ENCODE measurements around the gene MDM4.
"Not testable (repeated sequence)": the region's sequence is repeated elsewhere in the genome, so short reads cannot be mapped to it uniquely, and the experiment has no call there.

The MDM4 gene

GRCh38 chr1:204560002-204560401, 43.8 kb downstream of the MDM4 start:
- FAIRE-seq: not testable (repeated sequence)

GRCh38 chr1:204560590-204561150, 44.5 kb downstream of the MDM4 start:
- no peak for FAIRE-seq
- peak; percentile 40 for DNase-seq (ENCODE audit: low spot score)

More at GRCh38 chr1:204560002-204560401, 43.8 kb downstream of the MDM4 start:
- not testable (repeated sequence) for DNase-seq (ENCODE audit: low spot score)

GRCh38 chr1:204562075-204562990, 46.1 kb downstream of the MDM4 start:
- no peak for FAIRE-seq
- DNase-seq (ENCODE audit: low spot score): no peak

GRCh38 chr1:204563307-204563706, 47.1 kb downstream of the MDM4 start:
- FAIRE-seq: no peak
- DNase-seq (ENCODE audit: low spot score): no peak

DNA sequence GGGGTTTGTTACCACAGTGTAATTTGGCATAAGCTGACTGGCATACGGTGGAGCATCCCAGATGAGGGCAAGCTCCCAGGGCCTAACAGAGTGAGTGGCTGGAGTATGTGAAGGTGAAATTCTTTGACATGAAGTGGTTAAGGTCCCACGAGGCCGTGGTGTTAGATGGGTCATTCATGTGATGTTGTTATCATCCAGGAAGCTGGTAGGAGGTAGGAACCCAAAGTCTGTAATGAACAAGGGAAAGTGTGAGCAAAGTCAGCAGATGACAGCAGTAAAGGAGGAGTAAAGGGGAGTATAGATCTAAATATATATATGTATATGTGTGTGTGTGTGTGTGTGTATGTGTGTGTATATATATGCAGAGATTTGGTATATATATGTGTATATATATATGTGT, 47.6 kb downstream of the MDM4 start:
- DNase-seq (ENCODE audit: low spot score): no peak

GRCh38 chr1:204564835-204565234, 48.6 kb downstream of the MDM4 start:
- FAIRE-seq (no peak), DNase-seq (ENCODE audit: low spot score) (no peak)

More for the DNA sequence above, 47.6 kb downstream of the MDM4 start:
- FAIRE-seq: no peak

GRCh38 chr1:204565617-204566582, 49.7 kb downstream of the MDM4 start:
- DNase-seq (ENCODE audit: low spot score) (peak; percentile 65), FAIRE-seq (peak; percentile 53)

GRCh38 chr1:204566583-204566955, 50.4 kb downstream of the MDM4 start:
- DNase-seq (ENCODE audit: low spot score): no peak
- FAIRE-seq: no peak

- DNase-seq (ENCODE audit: low spot score): no peak
Observed at GRCh38 chr1:204567071-204567470, 50.9 kb downstream of the MDM4 start.

DNA sequence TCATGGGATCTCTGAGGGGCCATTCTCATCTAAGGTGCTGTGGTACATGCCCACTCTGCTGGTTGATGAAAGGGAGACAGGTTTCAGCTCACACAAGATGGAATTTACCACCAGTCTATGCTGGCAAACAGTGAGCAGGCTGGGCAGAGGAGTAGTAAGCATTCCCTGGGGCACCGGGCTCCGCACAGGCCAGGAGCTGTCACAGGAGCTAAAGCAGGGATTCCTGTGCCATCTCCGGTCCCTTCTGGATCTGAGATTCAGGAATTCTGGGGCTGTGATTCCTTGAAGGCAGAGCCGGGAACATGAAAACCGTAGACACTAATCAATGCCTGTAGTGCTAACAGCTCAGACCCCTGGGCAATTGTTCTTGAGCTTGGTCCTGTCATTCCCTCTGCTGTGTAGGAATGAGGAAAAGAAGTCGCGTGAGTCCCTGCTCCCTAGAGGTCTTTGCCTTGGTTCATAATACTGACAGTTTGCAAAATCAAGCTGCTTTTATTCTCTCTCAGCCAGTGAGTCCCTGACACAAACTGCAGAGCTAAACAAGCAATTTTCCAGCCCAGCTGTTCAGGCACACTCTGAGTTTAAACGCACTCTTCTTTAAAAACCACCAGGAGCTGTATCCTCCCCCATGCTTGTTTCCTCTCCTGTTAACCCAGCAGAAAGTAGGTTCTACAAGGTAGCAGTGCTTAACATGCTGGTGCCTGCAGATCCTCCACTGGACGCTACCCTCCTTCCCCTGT, 52.5 kb downstream of the MDM4 start:
- DNase-seq (ENCODE audit: low spot score): no peak
- no peak for FAIRE-seq

More at GRCh38 chr1:204567071-204567470, 50.9 kb downstream of the MDM4 start:
- no peak for FAIRE-seq

DNA sequence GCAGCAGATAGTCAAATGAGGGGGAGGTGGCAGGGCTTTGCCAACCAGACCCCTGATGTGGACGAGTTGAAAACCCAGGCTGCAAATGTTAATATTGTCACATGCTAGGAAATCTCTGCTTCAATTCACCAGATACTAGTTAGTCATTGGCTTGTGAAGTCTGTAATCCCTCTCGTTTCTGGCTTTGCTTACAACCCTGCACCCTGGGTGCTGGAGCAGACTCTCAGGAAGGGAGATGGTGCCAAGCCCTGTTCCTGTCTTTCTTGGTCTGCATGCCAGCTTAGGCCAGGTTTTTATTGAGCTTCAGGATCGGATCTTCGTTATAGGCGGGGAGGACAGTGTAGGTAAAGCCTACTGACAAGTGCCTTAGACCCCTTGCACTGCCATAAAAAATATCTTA, 53.3 kb downstream of the MDM4 start:
- DNase-seq (ENCODE audit: low spot score): no peak
- FAIRE-seq: no peak

- FAIRE-seq; DNase-seq (ENCODE audit: low spot score): not testable (repeated sequence)
Observed at GRCh38 chr1:204570021-204570420, 53.8 kb downstream of the MDM4 start.

GRCh38 chr1:204571128-204571527, 54.9 kb downstream of the MDM4 start:
- DNase-seq (ENCODE audit: low spot score) (no peak), FAIRE-seq (no peak)

DNA sequence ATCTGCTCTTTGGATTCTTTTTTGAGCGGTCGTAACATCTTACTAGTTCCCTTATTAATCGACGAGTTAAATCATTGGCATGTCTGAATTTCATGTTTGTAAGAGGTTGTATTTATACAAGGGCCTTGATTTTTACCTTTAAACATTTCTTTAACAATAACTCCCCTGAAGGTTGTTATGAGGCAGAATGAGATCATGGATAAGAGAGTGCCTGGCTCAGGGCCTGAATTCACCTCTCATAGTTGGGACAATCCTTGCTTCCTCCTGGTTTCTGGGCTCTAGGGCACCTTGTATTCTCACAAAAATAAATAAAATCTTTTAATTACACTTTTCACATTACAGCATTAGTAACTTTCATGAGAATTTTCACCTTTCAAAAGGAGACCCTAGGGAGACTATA, 55.4 kb downstream of the MDM4 start:
- DNase-seq (ENCODE audit: low spot score) (no peak), FAIRE-seq (no peak)

- FAIRE-seq (no peak), DNase-seq (ENCODE audit: low spot score) (peak; percentile 71)
Observed at GRCh38 chr1:204572923-204573922, 57.0 kb downstream of the MDM4 start.

GRCh38 chr1:204574016-204574864, 58.0 kb downstream of the MDM4 start:
- no peak for DNase-seq (ENCODE audit: low spot score)
- FAIRE-seq: no peak

DNA sequence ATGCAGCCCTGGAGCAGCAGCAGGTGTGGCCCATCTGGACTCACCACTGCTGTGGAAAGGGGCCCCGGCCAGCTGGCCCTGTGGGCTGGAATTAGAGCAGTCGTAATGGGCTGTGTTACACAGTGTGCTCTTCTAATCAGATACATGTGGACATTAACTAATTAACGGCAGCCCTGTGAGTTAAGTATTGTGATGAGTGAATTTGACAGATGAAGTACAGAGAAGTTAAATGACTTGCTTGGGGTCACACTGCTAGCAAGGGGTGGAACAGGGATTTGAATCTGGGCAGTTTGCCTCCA, 58.6 kb downstream of the MDM4 start:
- FAIRE-seq: no peak
- DNase-seq (ENCODE audit: low spot score): no peak

GRCh38 chr1:204575221-204576190, 59.3 kb downstream of the MDM4 start:
- FAIRE-seq: no peak
- DNase-seq (ENCODE audit: low spot score): no peak

Data from RCC 7860 (cell line).